Activated T-helper 2 cell treated with anti-CD3 and anti-CD28 coated beads, Interferon-gamma antibody, Interleukin-2, Interleukin-4, amounts not matched to agents 10 μg/mL and 5 μg/mL and 100 μg/mL, durations not matched to agents 14 hours and 24 hours and 36 hours (primary cell): ENCODE data around the gene HOXB1. TPM values are rescaled to one million over a fixed set of nuclear protein-coding genes. Genes with fewer than 3 reads are reported as not detected.

ENCODE experiments used
- DNase-seq: peaks from one replicate; pipeline ENCODE4 v3.0.0; 2021; ENCODE audit warnings: low spot score
- H3K27ac Mint-ChIP-seq: one replicate; pipeline ENCODE4 v1.8.0; 2021; ENCODE audit warnings: mixed read lengths
- H3K27me3 Mint-ChIP-seq: one replicate; pipeline ENCODE4 v1.8.0; 2021; ENCODE audit warnings: low read depth, mixed read lengths
- H3K36me3 Mint-ChIP-seq: one replicate; pipeline ENCODE4 v1.8.0; 2021; ENCODE audit warnings: low read depth, mixed read lengths
- H3K4me1 Mint-ChIP-seq: one replicate; pipeline ENCODE4 v1.8.0; 2021; ENCODE audit warnings: low read depth, mixed read lengths
- H3K4me3 Mint-ChIP-seq: one replicate; pipeline ENCODE4 v1.8.0; 2021; ENCODE audit warnings: low read depth, mild to moderate bottlenecking, moderate library complexity, mixed read lengths
- H3K9me3 Mint-ChIP-seq: one replicate; pipeline ENCODE4 v1.8.0; 2021; ENCODE audit warnings: mixed read lengths
- intact Hi-C: fragments of 100-400 bp; cut with micrococcal nuclease; formaldehyde crosslinking; loops from one replicate; pipeline ENCODE4 v1.15.1; 2023
- total RNA-seq: library from RNA; stranded (reverse); gene quantifications from 2 replicates; pipeline ENCODE4 v1.2.3, GENCODE V29; 2022

Gene HOXB1
- total RNA-seq, 1 donor from 2014 or later: not detected

GRCh38 chr17:48555258-48556228 lies 24.7 kb upstream of the HOXB1 start:
- DNase-seq: no peak

GRCh38 chr17:48554412-48555257 lies 23.8 kb upstream of the HOXB1 start:
- H3K4me3 Mint-ChIP-seq: peak overlapping the region; percentile 79
- intact Hi-C loops: no loop called here
- peaks cover 7% of the 10 kb centered on the region for H3K36me3 Mint-ChIP-seq
- no peak for DNase-seq
- no peaks in the 10 kb centered on the region for H3K9me3 Mint-ChIP-seq
- peaks cover 9% of the 10 kb centered on the region for H3K4me1 Mint-ChIP-seq
- H3K27me3 Mint-ChIP-seq: peaks cover 21% of the 10 kb centered on the region
- no peak overlapping the region for H3K27ac Mint-ChIP-seq

More at GRCh38 chr17:48555258-48556228, 24.7 kb upstream of the HOXB1 start:
- peaks cover 3% of the 10 kb centered on the region for H3K36me3 Mint-ChIP-seq
- peaks cover 9% of the 10 kb centered on the region for H3K4me1 Mint-ChIP-seq
- intact Hi-C loops: no loop called here
- H3K27ac Mint-ChIP-seq: no peak overlapping the region
- H3K27me3 Mint-ChIP-seq: peaks cover 24% of the 10 kb centered on the region
- no peaks in the 10 kb centered on the region for H3K9me3 Mint-ChIP-seq
- H3K4me3 Mint-ChIP-seq: peak overlapping the region; percentile 79

GRCh38 chr17:48553826-48554225 lies 23.0 kb upstream of the HOXB1 start:
- intact Hi-C loops: no loop called here
- Mint-ChIP-seq H3K4me3 (no peak overlapping the region), H3K36me3 (peaks cover 7% of the 10 kb centered on the region), H3K4me1 (peaks cover 12% of the 10 kb centered on the region), H3K27me3 (peaks cover 20% of the 10 kb centered on the region), H3K9me3 (no peaks in the 10 kb centered on the region), H3K27ac (no peak overlapping the region)
- no peak for DNase-seq

- peaks cover 7% of the 10 kb centered on the region for H3K36me3 Mint-ChIP-seq
- H3K27me3 Mint-ChIP-seq: peaks cover 20% of the 10 kb centered on the region
- no peak for DNase-seq
- no peak overlapping the region for H3K4me3 Mint-ChIP-seq
- H3K4me1 Mint-ChIP-seq: peaks cover 17% of the 10 kb centered on the region
- no peaks in the 10 kb centered on the region for H3K9me3 Mint-ChIP-seq
- intact Hi-C loops: no loop called here
- no peak overlapping the region for H3K27ac Mint-ChIP-seq
These were observed 22.4 kb upstream of the HOXB1 start for GRCh38 chr17:48553190-48553547.

- H3K9me3 Mint-ChIP-seq: no peaks in the 10 kb centered on the region
- H3K4me1 Mint-ChIP-seq: peaks cover 21% of the 10 kb centered on the region
- intact Hi-C loops: no loop called here
- no peak overlapping the region for H3K4me3 Mint-ChIP-seq
- no peak overlapping the region for H3K27ac Mint-ChIP-seq
- H3K27me3 Mint-ChIP-seq: peaks cover 20% of the 10 kb centered on the region
- no peak for DNase-seq
- H3K36me3 Mint-ChIP-seq: peaks cover 7% of the 10 kb centered on the region
These were observed 21.8 kb upstream of the HOXB1 start for GRCh38 chr17:48552466-48553189.

- Mint-ChIP-seq H3K9me3 (no peaks in the 10 kb centered on the region), H3K27ac (no peak overlapping the region), H3K27me3 (peaks cover 19% of the 10 kb centered on the region), H3K4me1 (peaks cover 29% of the 10 kb centered on the region), H3K4me3 (no peak overlapping the region), H3K36me3 (peaks cover 7% of the 10 kb centered on the region)
- DNase-seq: no peak
- intact Hi-C loops: no loop called here
These were observed 21.0 kb upstream of the HOXB1 start for GRCh38 chr17:48551596-48552465.

GRCh38 chr17:48551214-48551555 lies 20.4 kb upstream of the HOXB1 start:
- peaks cover 36% of the 10 kb centered on the region for H3K4me1 Mint-ChIP-seq
- peaks cover 12% of the 10 kb centered on the region for H3K27me3 Mint-ChIP-seq
- peaks cover 7% of the 10 kb centered on the region for H3K36me3 Mint-ChIP-seq
- no peaks in the 10 kb centered on the region for H3K9me3 Mint-ChIP-seq
- H3K27ac Mint-ChIP-seq: no peak overlapping the region
- H3K4me3 Mint-ChIP-seq: no peak overlapping the region
- no peak for DNase-seq
- intact Hi-C loops: no loop called here

GRCh38 chr17:48550502-48551213 lies 19.8 kb upstream of the HOXB1 start:
- Mint-ChIP-seq H3K9me3 (no peaks in the 10 kb centered on the region), H3K4me1 (peaks cover 39% of the 10 kb centered on the region), H3K27me3 (peaks cover 8% of the 10 kb centered on the region), H3K27ac (no peak overlapping the region), H3K4me3 (no peak overlapping the region), H3K36me3 (peaks cover 7% of the 10 kb centered on the region)
- intact Hi-C loops: no loop called here
- no peak for DNase-seq

- no peak for DNase-seq
- peaks cover 40% of the 10 kb centered on the region for H3K4me1 Mint-ChIP-seq
- H3K9me3 Mint-ChIP-seq: no peaks in the 10 kb centered on the region
- intact Hi-C loops: no loop called here
- H3K4me3 Mint-ChIP-seq: no peak overlapping the region
- no peak overlapping the region for H3K27ac Mint-ChIP-seq
- peaks cover 4% of the 10 kb centered on the region for H3K27me3 Mint-ChIP-seq
- peaks cover 7% of the 10 kb centered on the region for H3K36me3 Mint-ChIP-seq
These were observed 19.2 kb upstream of the HOXB1 start for GRCh38 chr17:48549914-48550501.

GRCh38 chr17:48549281-48549630 lies 18.4 kb upstream of the HOXB1 start:
- intact Hi-C loops: no loop called here
- Mint-ChIP-seq H3K9me3 (no peaks in the 10 kb centered on the region), H3K4me3 (no peak overlapping the region)

GRCh38 chr17:48548523-48549280 lies 17.9 kb upstream of the HOXB1 start:
- peaks cover 6% of the 10 kb centered on the region for H3K36me3 Mint-ChIP-seq
- no peak for DNase-seq
- no peaks in the 10 kb centered on the region for H3K9me3 Mint-ChIP-seq
- H3K4me1 Mint-ChIP-seq: peaks cover 39% of the 10 kb centered on the region
- H3K4me3 Mint-ChIP-seq: peak overlapping the region; percentile 57
- H3K27me3 Mint-ChIP-seq: peaks cover 2% of the 10 kb centered on the region
- intact Hi-C loops: no loop called here
- peak overlapping the region; percentile 82 for H3K27ac Mint-ChIP-seq

More at GRCh38 chr17:48549281-48549630, 18.4 kb upstream of the HOXB1 start:
- no peak overlapping the region for H3K27ac Mint-ChIP-seq
- no peak for DNase-seq
- H3K36me3 Mint-ChIP-seq: peaks cover 7% of the 10 kb centered on the region
- H3K4me1 Mint-ChIP-seq: peaks cover 37% of the 10 kb centered on the region
- peaks cover 2% of the 10 kb centered on the region for H3K27me3 Mint-ChIP-seq
